ENCODE measurements around the gene FAM89B.

- TF ChIP-seq EZH2phosphoT487 (conservative IDR thresholded peaks at IDR 0.05; ENCODE audit: low read length) (no peak), CTCF (IDR thresholded peaks at IDR 0.05; ENCODE audit: insufficient read depth, low read length, poor library complexity, severe bottlenecking) (no peak)
Observed at GRCh38 chr11:65610404-65610803, 38.1 kb downstream of the FAM89B start.

Measured in SU-DHL-6 (cell line).